KMS-11 (cell line): Measurements from ENCODE around the gene PLD1.

ENCODE experiments used
- H2AFZ ChIP-seq: fragments of 200-600 bp; sonication (generic); 2 replicates; pipeline ENCODE4 v1.6.1; 2016; ENCODE audit warnings: antibody characterized with exemption, mixed run types, low read depth
- H3K27ac ChIP-seq: fragments of 200-600 bp; sonication (generic); 2 replicates; pipeline ENCODE4 v1.6.1; 2016; ENCODE audit warnings: mild to moderate bottlenecking, mixed run types
- H3K27me3 ChIP-seq: fragments of 200-600 bp; sonication (generic); 2 replicates; pipeline ENCODE4 v1.6.1; 2017; ENCODE audit warnings: mild to moderate bottlenecking, low read depth, mixed run types, moderate library complexity; ENCODE audit not compliant: insufficient read depth
- H3K36me3 ChIP-seq: fragments of 200-600 bp; sonication (generic); 2 replicates; pipeline ENCODE4 v1.6.1; 2017; ENCODE audit warnings: mild to moderate bottlenecking, mixed run types; ENCODE audit not compliant: insufficient read depth
- H3K4me1 ChIP-seq: fragments of 200-600 bp; sonication (generic); 2 replicates; pipeline ENCODE4 v1.6.1; 2016; ENCODE audit warnings: mild to moderate bottlenecking, low read depth, mixed run types; ENCODE audit not compliant: poor library complexity, severe bottlenecking
- H3K4me2 ChIP-seq: fragments of 200-600 bp; sonication (generic); 2 replicates; pipeline ENCODE4 v1.7.0; 2016; ENCODE audit warnings: mild to moderate bottlenecking, mixed run types
- H3K4me3 ChIP-seq: fragments of 200-600 bp; sonication (generic); IDR thresholded peaks from 2 replicates; pipeline ENCODE4 v1.6.1; 2017; ENCODE audit warnings: low read depth, low read length, mixed read lengths; ENCODE audit not compliant: insufficient read depth
- H3K79me2 ChIP-seq: fragments of 200-600 bp; sonication (generic); 2 replicates; pipeline ENCODE4 v1.6.1; 2016; ENCODE audit warnings: low read depth, mixed run types; ENCODE audit not compliant: insufficient read depth
- H3K9ac ChIP-seq: fragments of 200-600 bp; sonication (generic); 2 replicates; pipeline ENCODE4 v1.6.1; 2016; ENCODE audit warnings: mild to moderate bottlenecking, mixed run types
- H4K20me1 ChIP-seq: fragments of 200-600 bp; sonication (generic); 2 replicates; pipeline ENCODE4 v1.6.1; 2016; ENCODE audit warnings: mild to moderate bottlenecking, mixed run types; ENCODE audit not compliant: insufficient read depth
- TF ChIP-seq, protein P1 (sequence below): fragments of 200-600 bp; sonication (generic); conservative IDR thresholded peaks from 2 replicates; pipeline ENCODE4 v1.6.1; 2017; ENCODE audit warnings: low read depth, mild to moderate bottlenecking, antibody characterized with exemption, low read length, moderate library complexity, mixed read lengths

Gene PLD1

DNA sequence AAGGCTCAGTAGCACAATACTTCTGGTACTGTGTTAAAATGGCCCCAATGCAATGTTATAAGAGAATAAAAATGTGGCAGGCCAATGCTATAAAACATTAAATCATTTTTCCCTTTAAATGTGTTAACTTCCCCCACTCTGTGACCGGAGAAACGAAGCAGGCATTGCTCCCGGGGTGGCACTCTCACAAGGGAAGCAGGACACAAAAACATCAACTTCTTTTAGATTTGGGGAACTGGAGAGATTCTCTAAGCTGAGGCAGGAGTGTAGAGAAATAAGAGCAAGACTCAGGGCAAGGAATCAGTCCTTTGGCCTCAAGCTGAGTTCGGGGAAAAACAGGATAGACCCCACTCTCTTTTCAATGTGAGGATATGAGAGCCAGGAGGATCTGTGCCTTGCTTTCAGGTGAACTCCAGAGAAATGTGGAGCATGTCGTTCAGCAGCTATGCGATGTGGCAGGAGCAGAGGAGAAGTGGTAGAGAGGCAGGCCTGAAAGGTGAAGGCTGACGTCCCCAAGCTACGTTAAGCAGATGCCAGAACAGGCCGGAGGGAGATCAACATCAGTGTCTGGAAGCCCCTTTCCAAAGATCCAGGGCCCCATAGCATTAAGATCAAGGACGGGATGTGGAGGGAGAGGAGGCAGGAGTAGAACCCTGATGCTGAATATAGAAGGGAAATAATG is 160.2 kb downstream of the PLD1 start:
- Histone ChIP-seq H3K27me3 (no peaks in the 10 kb centered on the region), H3K27ac (no peak overlapping the region), H3K79me2 (no peaks in the 10 kb centered on the region), H3K4me1 (no peaks in the 10 kb centered on the region), H3K4me3 (no peak overlapping the region), H3K36me3 (no peaks in the 10 kb centered on the region), H3K4me2 (no peak overlapping the region), H4K20me1 (no peaks in the 10 kb centered on the region), H3K9ac (no peak overlapping the region), H2AFZ (no peak overlapping the region)
- TF ChIP-seq, protein P1, sequence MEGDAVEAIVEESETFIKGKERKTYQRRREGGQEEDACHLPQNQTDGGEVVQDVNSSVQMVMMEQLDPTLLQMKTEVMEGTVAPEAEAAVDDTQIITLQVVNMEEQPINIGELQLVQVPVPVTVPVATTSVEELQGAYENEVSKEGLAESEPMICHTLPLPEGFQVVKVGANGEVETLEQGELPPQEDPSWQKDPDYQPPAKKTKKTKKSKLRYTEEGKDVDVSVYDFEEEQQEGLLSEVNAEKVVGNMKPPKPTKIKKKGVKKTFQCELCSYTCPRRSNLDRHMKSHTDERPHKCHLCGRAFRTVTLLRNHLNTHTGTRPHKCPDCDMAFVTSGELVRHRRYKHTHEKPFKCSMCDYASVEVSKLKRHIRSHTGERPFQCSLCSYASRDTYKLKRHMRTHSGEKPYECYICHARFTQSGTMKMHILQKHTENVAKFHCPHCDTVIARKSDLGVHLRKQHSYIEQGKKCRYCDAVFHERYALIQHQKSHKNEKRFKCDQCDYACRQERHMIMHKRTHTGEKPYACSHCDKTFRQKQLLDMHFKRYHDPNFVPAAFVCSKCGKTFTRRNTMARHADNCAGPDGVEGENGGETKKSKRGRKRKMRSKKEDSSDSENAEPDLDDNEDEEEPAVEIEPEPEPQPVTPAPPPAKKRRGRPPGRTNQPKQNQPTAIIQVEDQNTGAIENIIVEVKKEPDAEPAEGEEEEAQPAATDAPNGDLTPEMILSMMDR, result no peak

GRCh38 chr3:171649267-171649666 is 161.0 kb downstream of the PLD1 start:
- Histone ChIP-seq H3K27ac (no peak overlapping the region), H3K4me3 (no peak overlapping the region), H2AFZ (no peak overlapping the region), H3K36me3 (no peaks in the 10 kb centered on the region), H3K4me1 (no peaks in the 10 kb centered on the region), H4K20me1 (no peaks in the 10 kb centered on the region), H3K4me2 (no peak overlapping the region), H3K79me2 (no peaks in the 10 kb centered on the region), H3K9ac (no peak overlapping the region), H3K27me3 (no peaks in the 10 kb centered on the region)
- TF ChIP-seq, protein P1, result no peak

DNA sequence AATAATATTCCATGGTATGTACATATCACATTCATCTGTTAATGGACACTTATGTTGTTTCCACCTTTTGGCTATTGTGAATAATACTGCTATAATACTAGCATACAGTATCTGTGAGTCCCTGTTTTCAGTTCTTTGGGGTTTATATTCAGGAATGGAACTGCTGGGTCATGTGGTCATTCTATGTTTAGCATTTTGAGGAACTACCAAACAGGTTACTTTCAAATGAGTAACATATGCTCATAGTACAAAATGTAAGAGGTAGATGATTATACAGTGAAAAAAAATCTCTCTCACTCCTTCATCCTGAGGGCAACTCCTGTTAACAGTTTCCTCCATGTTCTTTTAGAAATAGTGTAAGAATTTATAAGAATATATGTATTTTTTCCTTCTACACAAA is 162.2 kb downstream of the PLD1 start:
- H3K79me2 ChIP-seq, result no peaks in the 10 kb centered on the region
- no peak overlapping the region for H2AFZ ChIP-seq
- H3K4me1 ChIP-seq, result no peaks in the 10 kb centered on the region
- TF ChIP-seq, protein P1, result no peak
- H3K4me2 ChIP-seq, result no peak overlapping the region
- no peaks in the 10 kb centered on the region for H3K27me3 ChIP-seq
- H3K9ac ChIP-seq, result no peak overlapping the region
- no peak overlapping the region for H3K27ac ChIP-seq
- H4K20me1 ChIP-seq, result no peaks in the 10 kb centered on the region
- no peaks in the 10 kb centered on the region for H3K36me3 ChIP-seq
- H3K4me3 ChIP-seq, result no peak overlapping the region

GRCh38 chr3:171646357-171647133 is 163.7 kb downstream of the PLD1 start:
- no peaks in the 10 kb centered on the region for H3K79me2 ChIP-seq
- H2AFZ ChIP-seq, result no peak overlapping the region
- H3K27me3 ChIP-seq, result no peaks in the 10 kb centered on the region
- no peak overlapping the region for H3K9ac ChIP-seq
- no peaks in the 10 kb centered on the region for H3K36me3 ChIP-seq
- H3K4me3 ChIP-seq, result no peak overlapping the region
- no peaks in the 10 kb centered on the region for H3K4me1 ChIP-seq
- H3K27ac ChIP-seq, result no peak overlapping the region
- TF ChIP-seq, protein P1, result peak; percentile 61
- H4K20me1 ChIP-seq, result no peaks in the 10 kb centered on the region
- no peak overlapping the region for H3K4me2 ChIP-seq
